Adipose tissue (tissue), 3 donors: ENCODE data around the gene IRF2. TPM values are rescaled to one million over a fixed set of nuclear protein-coding genes. Genes with fewer than 3 reads are reported as not detected.

ENCODE experiments used
- H3K27ac ChIP-seq: one replicate; pipeline ENCODE4 v1.5.1; 2013; ENCODE audit warnings: low read depth, low read length
- WGBS, 3 donors: extraction: QIAGEN DNeasy Blood & Tissue Kit; methylation state at CpG; one replicate each; pipeline ENCODE4 v1.1.7; 2013; 5-methylcytosine and 5-hydroxymethylcytosine counted together
- polyA plus RNA-seq, 3 donors: library from polyadenylated mRNA; stranded (reverse); fragments of 200-250 nt; gene quantifications; one replicate each; pipeline ENCODE4 v1.2.3, GENCODE V29; 2013
- donor health status: healthy with polysubstance abuse.
- donor health status: Bipolar disorder and iron deficiency.
- donor health status: healthy.

The IRF2 gene
- polyA plus RNA-seq, 3 donors: 12.6 to 22.8 (median 18.9) TPM

DNA sequence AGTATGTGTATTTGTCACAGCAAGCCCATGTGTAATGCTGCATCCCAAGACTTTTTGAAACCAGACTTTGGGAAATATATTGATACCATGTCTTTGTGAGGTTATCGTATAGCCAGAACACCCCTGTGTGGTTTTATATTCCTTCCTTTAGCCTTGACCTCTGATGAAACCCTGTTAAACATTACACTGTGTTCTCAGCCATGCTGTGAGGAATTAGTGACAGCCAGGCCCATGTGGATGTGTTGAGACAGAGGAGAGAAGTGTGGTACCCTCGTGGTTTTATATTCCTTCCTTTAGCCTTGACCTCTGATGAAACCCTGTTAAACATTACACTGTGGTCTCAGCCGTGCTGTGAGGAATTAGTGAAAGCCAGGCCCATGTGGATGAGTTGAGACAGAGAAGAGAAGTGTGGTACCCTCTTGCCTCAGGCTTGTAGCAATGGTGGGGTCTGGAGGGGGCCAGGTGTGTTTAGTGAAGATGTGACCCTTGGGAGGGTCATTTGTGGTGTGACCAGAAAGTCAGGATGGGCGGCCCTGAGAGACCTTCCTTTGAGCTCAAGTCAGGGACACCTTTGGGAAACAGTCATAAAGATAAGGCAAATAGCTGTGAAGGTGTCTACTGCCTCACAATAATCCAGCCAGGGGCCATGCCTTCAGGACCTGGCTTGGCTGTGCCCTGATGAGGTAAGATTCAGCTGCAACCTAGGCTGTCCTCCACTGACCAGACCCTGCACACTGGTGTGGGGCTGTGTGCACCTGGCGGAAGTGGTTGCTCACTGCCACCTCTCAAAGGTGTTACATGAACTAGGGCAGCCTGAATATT is 110.0 kb downstream of the IRF2 start:
- H3K27ac ChIP-seq: no peak overlapping the region
- WGBS, 3 donors: 58 to 62% (median 58%) methylated on average over 5 of the region's 5 CpGs

DNA sequence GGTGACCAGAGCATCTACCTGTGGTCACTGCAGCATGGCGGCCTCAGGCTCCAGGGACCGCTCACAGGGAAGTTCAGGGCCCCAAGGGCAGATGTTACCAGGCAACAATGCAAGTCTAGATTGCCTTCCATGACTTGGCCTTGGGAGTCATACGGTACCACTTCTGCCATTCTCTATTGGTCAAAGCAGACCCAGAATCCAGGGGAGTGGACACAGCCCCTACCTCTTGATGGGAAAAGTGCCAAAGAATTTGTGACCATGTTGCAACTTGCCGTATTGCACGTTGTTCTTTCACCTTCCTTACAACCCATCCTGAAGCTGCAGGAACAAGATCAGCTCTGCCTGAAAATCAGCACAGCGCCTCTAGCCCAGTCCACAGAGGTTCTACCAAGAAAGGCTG is 111.1 kb downstream of the IRF2 start:
- H3K27ac ChIP-seq: no peak overlapping the region
- 87 to 94% (median 90%) methylated on average over 6 of the region's 6 CpGs for WGBS, 3 donors

DNA sequence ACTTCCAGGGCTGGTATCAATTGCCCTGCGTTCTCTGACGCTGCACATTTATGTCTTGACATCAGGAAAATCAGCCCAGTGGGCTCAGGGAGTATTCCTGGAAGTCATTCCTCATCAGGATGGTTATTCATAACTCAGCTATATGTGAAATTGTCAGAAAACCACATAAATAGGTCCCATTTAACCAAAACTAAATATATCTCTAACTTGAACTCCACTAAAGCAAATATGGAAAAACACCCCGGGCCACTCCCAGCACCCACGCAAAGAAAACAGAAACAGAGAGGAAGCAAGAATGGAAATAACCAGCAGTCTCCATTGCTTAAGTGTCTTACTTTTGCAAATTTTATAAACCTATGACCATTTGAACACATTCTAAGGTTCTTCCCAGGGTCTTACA is 112.0 kb downstream of the IRF2 start:
- no peak overlapping the region for H3K27ac ChIP-seq
- WGBS, 3 donors: 84 to 94% (median 85%) methylated on average over 4 of the region's 4 CpGs

DNA sequence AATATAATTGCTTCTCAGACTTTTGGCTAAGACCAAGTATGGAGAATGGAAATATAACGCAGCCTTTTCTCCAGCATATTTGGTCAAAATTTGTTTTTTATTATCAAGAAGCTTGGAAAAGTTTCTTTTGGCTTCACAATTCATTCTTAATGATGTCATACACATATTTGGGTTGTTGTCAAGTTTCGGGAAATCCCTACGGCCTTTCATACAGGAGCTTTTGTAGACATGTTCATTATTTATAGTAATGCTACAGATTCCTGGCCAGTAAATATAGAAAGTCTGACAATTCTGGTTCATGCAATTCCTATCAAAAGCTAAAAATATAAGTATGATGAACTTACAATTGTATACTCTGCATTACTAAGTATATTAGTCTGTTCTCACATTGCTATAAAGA is 112.9 kb downstream of the IRF2 start:
- H3K27ac ChIP-seq: no peak overlapping the region
- 43 to 75% (median 58%) methylated on average over 3 of the region's 3 CpGs for WGBS, 3 donors

DNA sequence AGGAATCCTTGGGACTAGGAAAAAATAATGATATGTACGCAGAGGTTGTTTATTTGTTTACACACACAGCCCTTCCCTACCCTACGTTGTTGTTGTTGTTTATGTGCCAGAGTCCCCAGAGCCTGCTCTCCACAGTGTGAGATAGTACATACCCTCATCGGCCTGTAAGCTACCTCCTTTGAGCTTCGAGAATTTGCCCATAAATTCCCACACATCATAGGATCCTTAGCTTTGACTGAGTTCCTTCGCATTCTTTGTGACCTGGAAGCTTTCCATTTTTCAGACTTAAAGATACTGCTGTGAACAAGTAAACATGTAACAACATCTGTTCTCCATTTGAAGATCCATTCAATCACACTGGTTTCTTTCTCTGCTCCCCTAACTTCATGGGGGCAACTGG is 114.5 kb downstream of the IRF2 start:
- H3K27ac ChIP-seq: no peak overlapping the region
- WGBS, 3 donors: 78 to 93% (median 89%) methylated on average over 5 of the region's 5 CpGs

DNA sequence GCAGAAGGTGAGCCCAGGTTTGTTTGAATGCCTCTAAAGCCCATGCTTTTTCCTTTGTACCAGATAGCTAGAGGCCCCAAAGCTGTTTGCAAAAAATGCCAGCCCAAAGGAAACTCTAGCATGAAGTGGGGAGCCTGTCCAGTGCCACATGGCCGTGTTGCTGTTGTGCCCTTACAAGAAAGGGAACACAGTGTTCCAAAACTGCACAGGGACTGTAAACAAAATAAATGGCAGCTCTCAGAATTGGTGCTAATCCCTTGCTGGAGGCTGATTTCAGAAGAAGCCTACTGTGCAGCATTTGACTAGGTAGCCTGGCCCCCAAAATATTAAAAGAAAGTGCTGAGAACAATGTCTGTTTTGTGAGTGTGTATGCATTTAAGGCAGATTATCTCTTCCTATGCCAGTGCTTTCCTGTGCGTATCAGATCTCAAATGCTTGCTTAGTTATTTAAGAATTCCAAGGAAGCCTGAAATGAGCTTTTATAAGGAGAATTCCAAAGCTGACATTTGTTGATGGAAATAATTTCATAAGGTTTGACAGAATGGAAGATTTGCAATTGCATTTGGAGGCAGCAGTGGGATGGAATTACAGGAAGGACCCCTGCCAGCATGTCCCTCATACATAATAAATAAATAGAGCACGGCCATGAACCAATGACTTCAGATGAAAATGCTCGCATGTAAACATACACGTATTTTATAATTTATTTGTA is 115.7 kb downstream of the IRF2 start:
- 88 to 92% (median 88%) methylated on average over 5 of the region's 5 CpGs for WGBS, 3 donors
- no peak overlapping the region for H3K27ac ChIP-seq

DNA sequence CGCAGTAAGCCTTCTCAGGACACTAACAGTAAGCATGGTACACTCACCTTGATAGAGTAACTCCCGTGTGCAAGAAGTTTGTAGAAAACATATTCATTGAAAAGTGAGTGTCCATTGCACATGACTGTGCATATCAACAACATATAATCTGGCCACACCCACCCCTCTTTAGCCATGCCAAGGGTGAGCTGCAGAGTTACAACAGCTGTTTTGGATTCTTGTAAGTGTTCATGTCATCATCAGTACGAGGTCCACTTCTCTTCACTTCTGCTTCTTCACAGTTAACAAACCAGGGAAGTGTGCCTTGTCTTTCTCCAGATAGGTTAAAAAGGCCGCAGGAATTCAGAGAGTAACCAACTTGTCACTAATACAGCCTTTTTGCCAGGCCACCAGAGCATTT is 116.6 kb downstream of the IRF2 start:
- WGBS, 3 donors: 86 to 94% (median 93%) methylated on average over 4 of the region's 4 CpGs
- no peak overlapping the region for H3K27ac ChIP-seq

DNA sequence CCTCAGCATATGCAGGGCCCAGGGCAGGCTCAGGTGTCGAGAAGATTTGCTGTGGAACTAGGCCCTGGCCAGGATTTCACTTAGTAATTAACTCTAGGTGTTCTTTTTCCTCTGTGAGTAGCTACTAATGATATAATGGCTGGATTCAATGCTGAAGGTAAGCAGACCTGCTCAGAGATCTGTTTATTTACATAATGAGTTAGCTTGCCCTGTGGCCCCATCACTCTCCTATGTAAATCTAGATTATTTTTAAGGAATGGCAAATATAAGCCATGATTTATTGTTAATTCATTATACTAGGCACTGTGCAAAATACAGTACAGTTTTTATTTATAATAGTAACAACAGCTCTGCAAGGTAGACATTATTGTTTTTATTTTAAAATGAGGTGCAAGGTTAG is 117.2 kb downstream of the IRF2 start:
- no peak overlapping the region for H3K27ac ChIP-seq
- 70 to 100% (median 94%) methylated on average over 1 of the region's 1 CpG for WGBS, 3 donors

DNA sequence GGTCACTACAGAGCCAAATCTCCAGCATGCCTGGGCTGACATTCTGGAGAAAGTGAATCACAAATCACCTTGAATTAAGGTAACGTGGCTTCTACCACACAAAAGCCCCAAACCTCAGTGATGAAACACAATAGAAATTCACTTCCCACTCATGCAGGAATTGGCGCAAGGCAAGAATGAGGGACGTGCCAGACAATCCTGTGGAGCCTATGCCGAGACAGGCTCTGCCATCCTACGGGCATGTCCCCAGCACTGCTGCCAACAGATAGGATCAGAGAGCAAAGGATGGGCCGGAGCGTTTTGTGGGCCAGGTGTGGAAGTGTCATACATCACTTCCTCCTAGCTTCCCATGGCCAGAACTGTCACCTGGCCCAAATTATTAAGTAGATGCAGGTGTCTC is 118.0 kb downstream of the IRF2 start:
- 66 to 97% (median 75%) methylated on average over 7 of the region's 7 CpGs for WGBS, 3 donors
- no peak overlapping the region for H3K27ac ChIP-seq

DNA sequence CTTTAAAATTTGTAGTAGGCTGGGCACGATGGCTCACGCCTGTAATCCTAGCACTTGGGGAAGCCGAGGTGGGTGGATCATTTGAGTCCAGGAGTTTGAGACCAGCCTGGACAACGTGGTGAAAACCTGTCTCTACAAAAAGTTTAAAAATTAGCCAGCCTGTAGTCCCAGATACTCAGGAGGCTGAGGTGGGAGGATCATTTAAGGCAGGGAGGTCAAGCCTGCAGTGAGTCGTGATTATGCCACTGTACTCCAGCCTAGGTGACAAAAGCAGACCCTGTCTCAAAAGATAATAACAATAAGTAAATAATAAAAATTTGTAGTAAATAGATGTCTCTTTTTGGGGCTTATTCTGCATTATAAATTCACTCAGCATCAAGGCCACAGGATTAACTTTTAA is 118.5 kb downstream of the IRF2 start:
- WGBS, 3 donors: 74 to 76% (median 76%) methylated on average over 5 of the region's 5 CpGs
- no peak overlapping the region for H3K27ac ChIP-seq

DNA sequence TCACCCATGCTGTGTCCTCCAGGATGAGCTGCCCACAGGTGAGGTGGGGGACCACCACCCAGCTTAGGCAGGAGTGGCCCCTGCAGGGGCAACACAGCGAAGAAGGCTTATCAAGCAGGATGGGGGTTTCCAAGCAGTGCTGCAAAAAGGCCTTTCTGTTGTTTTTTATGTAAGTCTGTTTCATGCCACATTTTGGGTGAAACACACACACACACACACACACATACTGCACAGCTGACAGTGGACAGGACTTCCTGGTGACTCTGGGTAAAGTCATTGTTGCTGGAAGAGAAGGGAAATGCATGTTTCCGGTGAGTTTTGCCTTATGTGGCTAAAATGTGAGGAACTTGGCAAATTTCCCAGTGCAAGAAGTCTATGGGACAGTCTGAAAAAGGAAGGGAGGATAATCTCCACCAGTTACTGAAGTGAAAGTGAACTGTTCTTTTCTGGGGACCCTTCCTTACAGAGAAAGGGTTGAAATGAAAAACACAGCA is 119.2 kb downstream of the IRF2 start:
- H3K27ac ChIP-seq: no peak overlapping the region
- WGBS, 3 donors: 13 to 53% (median 21%) methylated on average over 2 of the region's 2 CpGs

DNA sequence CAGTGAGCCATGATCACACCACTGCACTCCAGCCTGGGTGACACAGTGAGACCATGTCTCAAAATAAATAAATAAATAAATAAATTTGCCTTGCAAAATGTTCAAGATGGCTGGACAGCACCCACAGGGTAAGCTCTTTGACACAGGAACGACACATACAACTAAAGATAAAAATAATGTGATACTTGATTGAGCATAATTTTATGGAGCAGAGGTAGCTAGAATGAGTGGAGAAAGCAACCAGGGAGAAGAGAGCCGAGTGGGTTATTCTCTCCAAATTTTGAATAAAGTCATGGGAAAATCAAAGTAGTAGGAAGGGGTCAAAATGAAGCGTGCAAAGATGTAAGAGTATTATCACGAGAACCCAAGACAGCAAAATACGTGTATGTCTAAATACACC is 121.5 kb downstream of the IRF2 start:
- 93 to 97% (median 94%) methylated on average over 5 of the region's 5 CpGs for WGBS, 3 donors
- no peak overlapping the region for H3K27ac ChIP-seq

DNA sequence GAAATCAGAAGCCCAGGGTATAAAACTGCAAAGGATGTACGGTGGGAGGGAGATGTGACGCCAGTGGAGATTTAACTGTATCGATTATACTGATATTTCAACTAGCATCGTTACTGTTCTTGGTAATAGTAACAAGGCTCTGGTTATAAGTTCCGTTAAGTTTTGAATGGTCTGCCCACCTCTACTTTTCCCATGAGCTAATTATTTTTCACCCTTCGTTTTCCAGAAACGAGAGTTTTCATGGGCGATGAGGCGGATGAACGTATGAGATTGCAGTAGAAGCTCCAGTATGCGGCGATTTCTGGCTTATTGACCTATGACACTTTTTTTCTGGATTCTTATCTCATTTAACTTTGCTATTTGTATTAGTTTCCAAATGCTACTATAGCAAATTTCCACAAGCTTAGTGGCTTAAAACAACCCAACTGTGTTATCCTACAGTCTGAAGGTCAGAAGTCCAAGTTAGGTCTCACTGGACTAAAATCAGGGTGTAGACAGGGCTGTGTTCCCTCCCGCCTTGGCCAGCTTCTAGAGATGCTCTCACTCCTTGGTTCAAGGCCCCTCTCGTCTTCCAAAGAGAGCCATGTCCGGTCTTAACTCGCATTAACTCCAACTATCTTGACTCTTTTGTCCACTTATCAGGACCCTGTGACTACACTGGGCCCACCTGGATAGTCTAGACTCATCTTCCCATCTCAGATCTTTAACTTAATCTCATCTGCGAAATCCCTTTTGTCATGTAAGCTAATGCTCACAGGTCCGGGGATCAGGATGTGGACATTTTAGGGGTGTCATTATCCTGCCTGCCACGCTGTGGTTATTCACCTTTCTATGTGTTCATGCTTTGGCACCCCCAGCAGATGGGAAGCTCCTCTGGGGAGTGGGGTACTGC is 122.5 kb downstream of the IRF2 start:
- H3K27ac ChIP-seq: no peak overlapping the region
- 94 to 95% (median 94%) methylated on average over 19 of the region's 19 CpGs for WGBS, 3 donors

DNA sequence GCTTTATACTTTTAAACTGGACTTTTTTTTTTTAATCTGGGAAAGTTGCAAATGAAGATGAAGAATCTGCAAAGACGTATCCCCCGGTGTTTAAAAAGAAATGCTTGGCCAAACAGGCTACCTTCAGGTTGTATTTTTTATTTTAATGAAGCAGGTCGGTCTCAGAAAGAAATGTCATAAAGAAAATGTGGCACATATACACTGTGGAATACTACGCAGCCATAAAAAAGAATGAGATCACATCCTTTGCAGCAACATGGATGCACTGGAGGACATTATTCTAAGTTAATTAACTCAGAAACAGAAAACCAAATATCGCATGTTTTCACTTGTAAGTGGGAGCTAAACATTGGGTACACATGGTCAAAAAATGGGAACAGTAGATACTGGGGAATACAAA is 123.4 kb downstream of the IRF2 start:
- no peak overlapping the region for H3K27ac ChIP-seq
- WGBS, 3 donors: 98 to 99% (median 99%) methylated on average over 5 of the region's 5 CpGs

DNA sequence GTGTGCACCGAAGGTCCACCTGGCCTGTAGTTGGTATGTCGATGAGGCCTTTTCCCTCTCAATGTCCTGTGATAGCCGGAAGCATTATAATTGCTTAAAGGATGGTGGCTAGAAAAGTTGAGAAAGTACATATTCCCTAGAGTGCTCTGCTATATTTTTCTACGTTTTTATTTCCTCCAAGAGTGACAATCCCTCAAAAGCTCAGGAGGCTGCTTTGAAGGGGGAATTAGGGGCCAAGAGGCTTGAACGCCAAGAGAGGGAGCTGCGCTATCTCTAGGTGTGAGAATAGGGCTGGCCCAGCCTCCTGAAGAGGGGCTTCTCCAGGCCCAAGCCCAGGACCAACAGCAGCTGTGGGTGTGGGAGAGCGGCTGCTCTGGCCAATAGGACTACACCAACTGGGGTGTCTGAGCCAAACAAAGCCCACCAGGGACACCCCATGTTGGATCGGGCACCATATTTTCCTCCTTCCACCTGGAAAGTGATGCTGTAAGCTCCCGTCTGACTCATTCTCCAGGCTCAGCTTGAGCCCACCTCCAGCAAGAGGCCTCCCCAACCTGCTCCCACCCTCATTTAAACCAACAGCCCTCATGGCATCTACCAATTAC is 124.0 kb downstream of the IRF2 start:
- 91 to 96% (median 92%) methylated on average over 9 of the region's 9 CpGs for WGBS, 3 donors
- H3K27ac ChIP-seq: no peak overlapping the region

DNA sequence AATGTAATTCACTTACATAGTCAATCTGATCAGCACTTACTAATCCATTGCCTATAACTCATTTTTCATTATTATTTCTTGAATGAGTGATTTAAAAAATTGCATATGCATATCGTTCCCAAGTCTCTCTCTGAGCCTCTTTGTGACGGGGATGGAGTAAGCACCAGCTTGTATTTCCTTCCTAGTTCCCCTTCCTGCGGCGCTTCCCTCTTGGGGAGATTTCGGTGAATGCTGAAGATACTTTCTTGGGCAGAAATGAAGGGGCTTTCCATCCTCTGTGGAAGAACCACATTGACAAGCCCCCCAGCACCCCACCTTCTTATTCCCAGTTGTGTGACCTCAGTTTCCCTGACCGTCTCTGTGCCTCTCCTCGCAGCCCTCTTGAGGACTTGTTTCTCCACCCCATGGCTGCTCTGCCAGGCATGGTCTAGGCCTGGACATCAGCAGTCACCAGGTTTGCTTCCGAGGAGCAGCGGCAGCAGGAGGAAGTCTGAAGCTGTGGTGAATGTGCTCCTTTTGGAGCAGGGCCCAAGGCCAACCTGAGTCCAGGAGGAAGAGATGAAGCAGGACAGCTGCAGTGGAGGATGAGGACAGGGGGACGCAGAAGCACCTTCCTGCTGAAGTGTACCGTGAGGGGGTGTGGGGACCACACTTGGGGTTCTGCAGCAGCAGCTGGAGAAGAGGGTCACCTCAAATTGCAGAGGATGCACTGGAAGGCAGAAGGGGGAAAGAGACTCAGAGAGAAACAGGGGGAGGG is 124.9 kb downstream of the IRF2 start:
- no peak overlapping the region for H3K27ac ChIP-seq
- 55 to 75% (median 63%) methylated on average over 11 of the region's 11 CpGs for WGBS, 3 donors

DNA sequence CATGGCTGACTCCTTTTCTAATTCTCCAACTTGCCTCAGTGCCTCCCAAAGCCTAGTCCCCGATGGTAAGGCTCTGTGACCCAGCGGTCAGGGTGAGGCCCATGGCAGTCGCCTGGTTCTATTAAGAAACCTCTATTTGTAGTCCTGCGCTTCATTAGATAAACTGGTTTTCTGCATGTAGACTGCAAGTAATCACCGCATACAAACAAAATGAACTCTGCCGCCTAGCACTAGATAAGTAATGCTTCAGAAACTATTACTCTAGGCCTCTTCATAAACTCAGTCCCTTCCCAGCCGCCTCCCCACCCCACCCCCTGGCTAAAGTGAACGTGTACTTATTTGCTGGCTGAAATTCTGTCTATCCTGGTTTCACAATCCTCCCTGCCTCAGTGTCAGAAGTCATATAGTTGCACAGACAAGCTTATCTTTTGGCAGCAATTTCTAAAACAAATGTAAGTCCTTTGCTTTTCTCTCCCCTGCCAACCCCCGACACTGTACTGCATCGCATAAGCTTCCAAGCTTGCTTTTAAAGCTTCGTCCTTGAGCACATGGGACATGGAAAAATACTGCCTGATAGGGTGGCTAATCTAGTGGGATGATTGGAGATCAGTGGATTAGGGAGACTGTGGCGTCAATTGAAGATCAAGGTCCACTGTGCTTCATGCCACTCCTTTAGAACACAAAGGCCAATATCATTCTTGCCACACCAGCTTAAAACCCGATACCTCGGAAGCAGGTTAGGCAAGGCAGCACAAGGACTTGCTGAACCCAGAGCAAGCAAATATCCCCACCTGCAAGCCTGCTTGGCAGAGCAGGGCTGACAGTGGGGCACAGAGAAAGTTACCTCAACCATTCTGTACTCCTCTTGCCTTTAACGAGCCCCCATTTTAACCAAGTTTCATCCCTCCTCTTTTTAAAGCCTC is 125.8 kb downstream of the IRF2 start:
- H3K27ac ChIP-seq: no peak overlapping the region
- WGBS, 3 donors: 24 to 59% (median 57%) methylated on average over 15 of the region's 15 CpGs
